SHP77 treated with DMSO at 0.1 percent for 48 hours (cell line): ENCODE data around the gene C2orf81.
"Not testable (repeated sequence)": the region's sequence is repeated elsewhere in the genome, so short reads cannot be mapped to it uniquely, and the experiment has no call there.

Experiments
- DNase-seq: peaks from one replicate; lab custom pipeline; 2025; lab: John Stamatoyannopoulos, UW

C2orf81 gene

DNA sequence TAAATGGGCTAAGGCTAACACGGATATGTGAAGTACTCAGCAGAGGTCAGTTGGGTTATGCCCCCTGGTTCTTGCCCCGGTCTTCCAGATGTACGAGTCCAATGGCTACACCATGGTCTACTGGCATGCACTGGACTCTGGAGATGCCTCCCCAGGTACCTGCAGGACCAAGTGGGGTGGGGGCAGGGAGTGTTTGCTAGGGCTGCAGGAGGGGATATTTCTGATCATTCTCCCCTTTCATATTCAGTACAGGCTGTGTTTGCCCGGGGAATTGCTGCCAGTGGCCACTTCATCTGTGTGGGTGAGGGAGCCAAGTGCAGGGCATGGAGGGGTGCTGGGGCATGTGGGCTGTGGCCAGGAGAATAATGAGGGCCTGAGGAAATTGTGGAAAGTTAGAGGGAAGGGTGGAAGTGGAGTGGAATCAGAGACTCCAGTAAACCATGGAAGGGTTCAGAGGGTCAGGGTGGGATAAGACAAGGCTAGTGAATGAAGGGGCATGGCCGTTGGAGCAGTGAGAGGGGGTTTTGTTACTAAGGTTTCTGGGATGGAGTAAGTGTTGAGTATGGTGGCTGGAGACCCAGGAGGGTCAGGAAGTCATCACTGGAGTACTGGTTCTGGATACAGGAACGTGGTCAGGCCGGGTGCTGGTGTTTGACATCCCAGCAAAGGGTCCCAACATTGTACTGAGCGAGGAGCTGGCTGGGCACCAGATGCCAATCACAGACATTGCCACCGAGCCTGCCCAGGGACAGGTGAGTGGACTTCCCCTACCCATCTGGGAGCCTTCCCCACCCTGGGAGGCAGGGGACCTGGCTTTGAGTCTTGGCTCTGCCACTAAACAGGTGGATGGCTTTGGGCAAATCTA lies 2.0 kb upstream of the C2orf81 start:
- no peak for DNase-seq

DNA sequence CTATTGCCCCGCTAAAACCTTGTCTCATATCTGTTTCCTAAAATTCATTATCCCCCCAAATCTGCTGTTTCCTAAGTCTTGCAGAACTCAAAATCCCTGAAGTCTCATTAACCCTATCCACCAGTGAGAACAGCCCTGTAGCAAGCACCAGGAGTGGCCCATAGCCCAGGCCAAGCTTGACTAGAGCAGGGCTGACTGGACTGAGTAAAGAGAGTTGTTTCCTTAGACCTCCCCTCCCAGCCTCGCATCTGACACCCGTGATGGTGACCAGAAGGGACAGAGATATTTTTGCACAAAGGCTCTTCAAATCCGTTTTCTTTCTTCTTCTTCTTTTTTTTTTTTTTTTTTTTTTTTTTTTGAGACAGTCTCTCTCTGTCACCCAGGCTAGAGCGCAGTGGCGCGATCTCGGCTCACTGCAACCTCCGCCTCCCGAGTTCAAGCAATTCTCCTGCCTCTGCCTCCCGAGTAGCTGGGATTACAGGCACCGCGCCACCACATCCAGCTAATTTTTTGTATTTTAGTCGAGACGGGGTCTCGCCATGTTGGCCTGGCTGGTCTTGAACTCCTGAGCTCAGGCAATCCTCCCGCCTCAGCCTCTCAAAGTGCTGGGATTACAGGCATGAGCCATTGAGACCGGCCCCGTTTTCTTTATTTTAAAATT lies 846 bp downstream of the C2orf81 start:
- not testable (repeated sequence) for DNase-seq

DNA sequence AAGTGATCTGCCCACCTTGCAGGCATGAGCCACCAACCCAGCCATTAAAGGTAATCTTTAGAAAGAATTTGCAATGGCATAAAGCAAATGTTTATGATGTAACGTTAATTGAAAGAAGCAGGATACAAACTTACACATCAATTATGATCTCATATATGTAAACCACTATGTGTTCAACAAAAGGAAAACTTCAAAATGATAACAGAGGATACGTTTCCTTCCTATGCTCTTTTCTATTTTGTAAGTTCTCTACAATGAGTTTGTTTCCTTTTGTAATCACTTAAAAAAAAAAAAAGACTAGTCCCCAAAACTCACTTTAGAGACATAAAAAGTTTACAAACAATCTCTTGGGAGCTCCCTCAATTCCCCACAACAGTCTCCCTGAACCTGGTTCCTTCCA lies 1.4 kb downstream of the C2orf81 start:
- DNase-seq = no peak

DNA sequence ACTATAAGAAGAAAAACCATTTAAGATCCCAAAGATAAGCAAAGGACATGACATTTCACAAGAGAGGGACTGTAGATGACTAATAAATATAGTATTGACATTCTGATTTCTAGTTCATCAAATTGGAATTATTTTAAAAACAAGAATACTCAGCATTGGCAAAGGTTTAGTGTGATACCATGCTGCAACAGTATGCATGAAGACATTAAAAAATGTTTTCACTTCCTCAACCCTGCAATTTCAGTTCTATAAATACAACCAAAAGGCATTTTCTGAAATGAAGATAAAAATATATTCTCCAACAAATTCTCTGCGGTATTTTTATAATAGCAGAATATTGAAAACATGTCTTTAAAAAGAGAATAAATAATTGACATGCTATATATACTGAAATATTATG lies 2.1 kb downstream of the C2orf81 start:
- DNase-seq = no peak

DNA sequence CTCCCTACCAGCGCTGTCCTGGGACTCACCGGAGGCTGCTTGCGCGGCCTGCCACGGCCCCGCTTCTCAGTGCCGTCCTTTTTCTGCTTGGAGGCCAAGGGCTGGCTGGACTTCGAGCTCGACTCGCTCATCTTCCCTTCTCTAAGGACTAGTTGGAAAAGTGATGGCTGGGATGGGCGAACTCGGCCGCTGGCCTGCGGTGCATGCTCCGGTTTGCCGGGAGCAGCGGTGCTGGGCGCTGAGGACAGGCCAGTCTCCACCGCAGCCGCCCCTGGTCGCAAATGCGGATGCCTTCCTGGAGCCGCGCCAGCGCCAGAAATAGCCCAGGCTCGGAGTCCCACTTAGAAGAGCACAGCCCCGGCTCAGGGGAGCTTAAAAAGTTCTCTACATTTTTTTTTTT lies 3.1 kb downstream of the C2orf81 start:
- DNase-seq = no peak

DNA sequence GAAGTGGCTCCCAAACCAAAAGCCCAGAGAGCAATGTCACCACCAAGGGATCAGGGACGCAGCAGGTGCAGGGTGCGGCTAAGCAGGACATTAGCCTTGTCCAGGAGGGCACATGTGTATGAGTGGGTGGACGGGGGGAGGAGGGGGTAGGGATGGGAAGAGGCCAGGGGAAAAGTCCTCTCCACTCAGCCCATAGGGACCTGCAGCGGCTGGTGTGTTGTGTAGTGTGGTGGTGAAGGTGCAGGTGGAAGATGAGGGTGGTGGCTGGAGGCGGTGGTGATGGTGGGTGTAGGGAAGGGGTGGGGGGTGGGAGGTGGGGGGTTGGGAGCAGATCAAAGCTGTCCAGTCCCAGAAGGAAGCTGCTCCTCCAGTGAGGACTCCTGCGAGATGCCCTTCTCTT lies 3.7 kb downstream of the C2orf81 start:
- DNase-seq = no peak

DNA sequence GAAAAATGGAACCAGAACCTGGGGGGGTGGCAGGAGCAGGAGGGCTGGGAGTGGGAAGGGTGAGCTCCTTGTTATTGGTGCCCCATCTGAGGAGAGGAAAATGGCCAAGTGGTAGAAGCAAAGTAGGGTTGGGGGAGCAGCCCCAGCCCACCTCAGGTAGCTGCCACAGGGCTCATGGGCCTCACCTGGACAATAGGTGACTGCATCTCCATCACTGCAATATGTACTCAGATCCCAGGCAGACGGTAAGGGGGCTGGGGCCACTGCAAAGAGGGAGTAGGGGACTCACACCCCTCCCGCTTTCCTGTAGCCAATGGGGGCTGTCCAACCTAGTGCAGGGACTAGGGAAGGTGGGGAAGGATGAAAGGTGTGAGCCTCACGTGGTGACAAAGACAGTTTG lies 4.2 kb downstream of the C2orf81 start:
- no peak for DNase-seq

DNA sequence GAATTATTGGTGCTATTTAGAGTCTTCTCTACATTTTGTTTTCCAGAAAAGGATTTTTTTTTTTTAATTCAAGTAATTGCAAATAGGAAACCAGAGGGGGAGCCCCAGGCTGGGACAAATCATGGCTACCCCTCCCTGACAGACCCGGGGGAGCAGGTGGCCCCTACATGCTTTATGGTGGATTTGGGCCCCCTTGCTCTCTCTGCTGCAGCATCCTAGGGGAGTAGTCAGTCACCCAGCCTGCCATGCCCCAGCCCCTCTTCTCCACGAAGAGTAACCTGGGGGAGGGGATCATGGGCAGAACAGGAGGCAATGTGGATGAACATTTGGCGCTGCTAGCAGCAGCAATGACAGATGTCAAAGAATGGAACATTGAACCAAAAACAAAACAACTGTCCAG lies 4.6 kb downstream of the C2orf81 start:
- DNase-seq = no peak

DNA sequence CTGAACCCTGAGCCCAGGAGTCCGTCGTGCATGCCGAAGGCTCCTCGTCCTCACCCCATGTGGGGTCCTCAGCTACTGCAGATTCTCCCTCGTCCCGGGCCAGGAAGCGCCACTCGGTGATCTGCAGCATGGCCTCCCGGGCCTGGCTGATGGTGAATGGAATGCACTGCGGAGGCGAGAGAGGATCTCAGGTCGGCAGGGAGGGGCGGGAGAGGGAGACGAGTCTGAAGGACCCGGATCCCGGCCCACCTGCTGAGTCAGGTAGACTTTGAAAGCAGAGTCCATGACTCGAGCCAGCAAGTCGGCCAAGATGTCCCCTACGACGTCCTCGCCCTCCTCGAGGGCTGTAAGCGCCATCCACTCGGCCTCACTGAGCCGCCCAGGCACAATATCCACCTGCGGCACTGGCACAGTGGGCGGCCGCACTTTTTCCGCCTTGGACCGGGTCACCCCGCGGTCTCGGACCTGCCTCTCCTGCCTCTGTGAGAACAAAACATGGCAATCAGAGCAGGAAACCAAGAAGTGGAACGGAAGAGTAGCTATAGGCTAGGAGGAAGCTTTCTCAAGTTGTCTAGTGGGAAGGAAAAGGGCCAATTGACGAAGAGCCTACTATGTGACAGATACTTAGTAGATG lies 5.5 kb downstream of the C2orf81 start:
- no peak for DNase-seq

DNA sequence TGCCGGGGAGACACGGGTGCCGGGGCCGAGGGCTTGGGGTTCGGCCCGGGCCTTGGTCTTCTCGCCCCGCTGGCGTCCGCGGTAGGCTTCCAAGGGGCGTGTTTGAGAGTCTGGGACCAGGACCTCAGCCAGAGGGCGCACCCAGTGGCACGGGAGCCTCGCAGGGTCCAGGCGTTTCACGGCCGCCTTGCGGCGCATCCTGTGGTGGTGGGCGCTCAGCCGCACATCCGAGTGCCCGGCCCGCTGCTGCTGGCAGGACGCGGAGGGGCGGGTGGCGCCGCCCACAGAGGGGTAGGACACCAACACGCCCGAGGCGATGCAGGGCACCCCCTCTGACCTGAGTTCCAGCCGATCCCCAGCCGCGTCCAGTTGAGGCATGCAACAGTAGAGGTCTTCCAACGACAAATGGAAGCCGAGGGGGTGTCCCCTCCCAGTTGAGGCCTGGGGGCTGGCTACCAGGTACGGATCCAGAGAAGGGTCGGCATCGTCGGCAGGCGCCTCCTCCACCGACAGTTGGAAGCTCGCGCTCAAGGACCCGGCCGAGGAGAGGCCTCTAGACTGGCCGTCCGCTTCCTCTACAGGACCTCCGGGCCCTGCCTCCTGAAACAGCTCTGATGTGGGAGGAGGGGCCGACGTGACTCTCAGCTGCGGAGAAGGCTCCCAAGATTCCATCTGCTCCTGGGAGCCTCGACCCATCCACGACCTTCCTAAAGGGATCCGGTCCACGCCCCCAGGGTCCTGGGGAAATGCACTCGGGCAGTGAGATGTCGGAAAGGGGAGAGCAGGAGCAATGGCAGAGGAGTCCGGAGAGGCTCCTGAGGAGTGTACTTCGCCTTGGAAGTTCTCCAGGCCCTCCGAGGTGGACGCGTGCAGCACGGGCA lies 6.3 kb downstream of the C2orf81 start:
- no peak for DNase-seq

DNA sequence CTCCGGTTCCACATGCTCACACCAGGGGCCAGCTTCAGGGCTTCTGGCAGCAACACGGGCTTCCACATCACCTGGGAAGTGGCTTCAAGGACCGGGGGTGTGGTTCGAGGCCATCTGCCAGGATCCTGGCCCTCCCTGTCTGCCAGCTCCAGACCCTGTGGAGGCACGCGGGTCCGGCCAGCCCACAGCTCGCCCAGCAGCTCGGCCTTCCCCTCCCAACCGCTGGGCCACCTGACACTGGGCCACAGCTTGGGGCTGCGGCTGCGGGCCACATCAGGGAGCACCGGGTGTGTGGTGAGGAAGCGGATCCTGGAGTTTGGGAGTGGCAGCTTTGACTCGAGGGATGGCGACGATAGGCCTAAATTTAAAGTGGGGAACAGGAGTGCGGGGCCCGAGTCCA lies 7.0 kb downstream of the C2orf81 start:
- DNase-seq = no peak

DNA sequence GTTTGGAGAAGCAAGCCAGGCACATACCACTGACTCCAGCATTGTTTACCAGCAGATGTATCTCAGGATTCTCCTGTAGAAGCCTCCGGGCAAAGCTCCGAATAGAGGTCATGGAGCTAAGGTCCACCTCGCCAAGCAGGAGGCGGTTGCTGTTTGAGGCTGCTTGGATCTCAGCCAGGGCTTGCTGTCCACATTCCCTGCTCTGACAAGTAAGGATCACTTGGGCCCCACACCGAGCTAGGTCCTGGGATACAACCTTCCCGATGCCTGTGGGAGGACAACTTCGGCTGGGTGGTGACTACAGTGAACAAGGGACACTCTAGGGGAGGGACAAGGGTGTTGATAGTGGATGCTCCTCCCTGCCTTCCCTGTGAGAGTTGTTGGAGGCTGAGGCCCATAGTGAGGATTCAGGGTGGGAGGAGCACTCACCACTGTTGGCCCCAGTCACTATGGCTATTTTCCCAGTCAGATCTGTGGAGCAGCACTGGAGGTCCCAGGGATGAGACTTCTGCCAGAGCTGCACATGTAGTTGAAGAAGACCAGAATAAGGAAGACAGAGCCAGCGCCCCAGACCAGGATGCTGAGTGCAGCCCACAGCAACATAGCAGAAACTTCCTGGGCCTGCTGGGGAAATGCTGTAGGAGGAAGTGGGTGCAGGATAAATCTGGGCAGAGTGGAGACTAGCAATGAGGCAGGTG lies 8.3 kb downstream of the C2orf81 start:
- no peak for DNase-seq

DNA sequence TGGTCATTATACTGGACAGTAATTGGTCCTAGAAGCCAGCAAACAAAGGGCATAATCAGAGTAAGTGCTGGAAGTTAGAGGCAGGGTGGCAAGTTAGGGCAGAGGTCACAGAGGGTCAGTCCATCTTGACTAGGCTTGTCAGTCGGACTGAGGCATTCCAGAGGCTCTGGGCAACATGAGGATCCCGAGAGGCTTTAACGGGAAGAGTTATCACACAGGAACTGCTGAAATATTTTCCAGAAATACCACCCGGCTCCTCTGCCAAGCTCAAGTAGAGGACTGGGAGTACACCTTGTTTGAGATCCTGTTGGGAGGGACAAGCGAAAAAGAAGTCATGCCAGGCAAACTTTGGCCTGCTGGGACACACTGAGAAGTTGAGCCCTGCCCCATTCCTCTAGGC lies 13.7 kb downstream of the C2orf81 start:
- no peak for DNase-seq

DNA sequence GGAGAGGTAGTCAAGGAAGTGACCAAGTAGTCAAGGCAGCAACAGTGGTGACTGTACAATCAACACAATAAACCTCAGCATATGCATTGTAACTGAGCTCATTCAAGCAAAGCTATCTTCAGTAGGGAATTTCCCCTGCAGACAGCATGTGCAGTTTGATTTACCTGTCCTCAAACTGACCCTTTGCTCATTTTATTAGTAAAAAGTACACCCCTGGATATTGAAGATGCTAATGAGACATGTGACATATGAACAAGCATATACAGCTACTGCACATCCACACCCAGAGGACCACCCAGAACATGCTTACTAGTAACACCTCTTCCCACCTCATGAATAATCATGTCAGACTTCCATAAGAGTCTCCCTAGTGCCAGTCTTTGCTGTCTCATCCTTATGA lies 15.4 kb downstream of the C2orf81 start:
- no peak for DNase-seq

DNA sequence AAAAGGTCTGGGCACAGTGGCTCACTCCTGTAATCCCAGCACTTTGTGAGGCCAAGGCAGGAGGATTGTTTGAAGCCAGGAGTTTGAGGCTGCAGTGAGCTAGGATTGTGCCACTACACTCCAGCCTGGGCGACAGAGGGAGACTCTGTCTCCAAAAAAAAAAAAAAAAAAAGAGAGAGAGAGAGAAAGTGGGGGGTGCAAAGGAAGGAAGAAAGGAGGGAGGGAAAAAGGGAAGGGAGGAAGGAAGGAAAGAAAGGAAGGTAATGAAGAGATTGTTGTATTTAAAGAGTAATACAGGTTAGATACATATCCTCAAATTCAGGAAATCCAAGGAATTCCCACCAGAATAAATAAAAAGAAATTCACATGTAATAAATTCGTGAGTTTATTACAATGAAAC lies 19.5 kb downstream of the C2orf81 start:
- no peak for DNase-seq

DNA sequence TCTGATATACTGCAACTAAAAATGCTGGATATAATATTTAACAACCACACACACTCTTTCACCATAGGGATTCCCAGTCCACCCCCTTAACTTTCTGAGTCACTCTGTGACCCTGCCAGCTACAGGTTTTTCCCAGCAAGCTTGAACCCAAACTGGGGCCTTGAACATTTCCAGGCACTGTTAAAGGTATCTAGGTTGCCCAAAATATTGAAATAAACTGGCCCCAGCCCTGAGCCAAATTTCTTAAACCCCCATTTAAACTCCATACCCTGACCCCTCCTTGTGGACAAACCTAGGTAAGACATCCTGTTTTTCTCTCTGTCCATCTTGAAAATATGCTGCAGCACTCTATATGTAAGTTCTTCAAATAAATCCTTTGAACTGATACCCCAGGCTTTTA lies 21.6 kb downstream of the C2orf81 start:
- DNase-seq = peak; percentile 14

DNA sequence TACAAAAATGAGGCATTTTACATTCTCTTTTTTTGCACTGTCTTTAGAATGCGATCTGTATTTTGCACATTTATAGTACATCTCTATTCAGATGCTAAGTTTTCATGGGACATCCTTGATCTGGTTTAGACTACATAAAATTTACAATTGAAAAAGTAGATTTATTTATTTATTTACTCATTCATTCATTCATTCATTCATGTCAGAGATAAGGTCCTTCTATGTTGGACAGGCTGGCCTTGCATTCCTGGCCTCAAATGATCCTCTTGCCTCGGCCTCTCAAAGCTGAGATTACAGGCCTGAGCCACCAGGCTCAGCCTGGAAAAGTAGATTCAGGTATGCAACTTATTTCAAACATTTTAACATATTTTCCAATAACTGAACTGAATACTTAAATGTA lies 25.3 kb downstream of the C2orf81 start:
- DNase-seq = no peak

DNA sequence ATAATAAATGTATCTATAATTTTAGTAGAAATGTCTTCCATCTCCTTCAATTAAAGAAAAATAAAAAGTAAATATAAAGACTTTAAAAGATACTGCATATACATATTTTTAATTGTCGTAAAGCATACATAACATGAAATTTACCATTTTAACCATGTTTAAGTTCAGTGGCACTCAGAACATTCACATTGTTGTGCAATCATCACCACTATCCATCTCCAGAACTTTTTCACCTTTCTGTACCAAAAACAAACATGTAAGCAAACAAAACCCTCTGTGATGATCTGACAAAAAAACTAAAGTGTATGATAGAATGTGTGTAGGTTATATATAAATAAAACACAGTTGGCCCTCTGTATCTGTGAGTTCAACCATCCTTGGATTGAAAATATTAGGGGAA lies 27.9 kb downstream of the C2orf81 start:
- no peak for DNase-seq

DNA sequence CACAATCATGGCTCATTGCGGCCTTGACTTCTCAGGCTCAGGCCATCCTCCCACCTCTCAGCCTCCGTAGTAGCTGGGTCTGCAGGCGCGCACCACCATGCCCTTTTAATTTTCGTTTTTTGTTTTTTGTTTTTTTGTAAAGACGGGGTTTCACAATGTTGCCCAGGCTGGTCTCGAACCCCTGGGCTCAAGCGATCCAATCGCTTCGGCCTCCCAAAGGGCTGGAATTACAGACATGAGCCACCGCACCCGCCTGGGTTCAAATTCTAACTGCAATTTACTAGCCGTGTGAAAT lies 29.0 kb downstream of the C2orf81 start:
- no peak for DNase-seq

DNA sequence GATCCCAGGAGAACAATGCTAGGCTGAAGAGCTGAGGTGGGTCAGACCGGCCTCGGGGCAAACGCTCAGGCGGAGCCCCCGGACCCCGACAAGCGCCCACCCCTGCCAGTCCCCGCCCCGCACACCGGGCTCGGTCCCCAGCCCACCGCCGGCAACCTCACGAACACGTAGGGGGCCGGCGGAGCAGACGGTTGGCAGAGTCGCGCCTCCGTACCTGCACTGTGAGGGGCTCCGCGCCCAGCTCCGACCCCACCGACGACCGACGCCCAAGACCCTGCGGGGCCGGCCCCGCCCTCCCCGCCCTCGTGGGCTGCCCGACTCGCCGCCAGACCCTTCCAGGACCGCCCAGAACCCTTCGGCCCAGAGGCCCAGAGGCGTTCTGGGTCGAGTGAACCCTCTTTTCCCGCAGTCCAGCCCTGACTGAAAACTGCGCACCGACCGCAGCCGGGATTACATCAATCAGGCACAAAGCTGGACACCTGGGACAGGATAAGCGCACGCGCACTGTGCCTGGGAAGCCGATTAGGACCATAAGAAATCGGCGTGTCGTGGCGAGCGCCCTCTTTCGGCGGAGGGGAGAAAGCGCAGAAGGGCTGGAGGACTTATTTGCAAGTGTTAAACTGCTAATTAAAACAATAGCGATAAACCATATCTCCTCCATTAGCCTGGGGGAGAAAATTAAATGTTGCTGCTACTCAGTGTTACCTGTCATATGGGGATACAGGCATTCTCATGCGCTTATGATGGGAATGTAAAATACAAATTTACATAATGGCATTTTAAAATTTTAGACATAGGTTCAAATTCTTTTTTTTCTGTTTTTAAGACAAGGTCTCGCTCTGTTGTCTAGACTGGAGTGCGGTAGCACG lies 29.6 kb downstream of the C2orf81 start:
- peak; percentile 47 for DNase-seq

DNA sequence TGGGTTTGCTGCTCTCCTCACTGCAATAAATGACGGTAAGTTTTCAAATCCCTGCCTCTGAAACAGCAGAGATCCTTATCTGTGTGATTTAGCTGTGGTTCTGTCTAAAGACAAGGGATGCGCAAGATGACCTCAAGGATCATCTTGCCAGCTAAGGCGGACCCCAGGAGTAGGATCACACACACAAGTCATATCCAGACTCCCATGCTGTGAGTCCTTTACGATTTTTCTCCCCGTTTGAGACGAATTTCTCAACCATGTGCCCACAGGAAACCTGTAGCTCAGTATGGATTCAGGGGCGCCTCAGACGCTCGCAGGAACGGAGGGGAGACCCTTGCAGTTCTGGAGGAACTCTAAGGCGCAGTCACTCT lies 30.2 kb downstream of the C2orf81 start:
- DNase-seq = no peak
